ENCODE results near the gene RELN.
"Not testable (repeated sequence)": the region's sequence is repeated elsewhere in the genome, so short reads cannot be mapped to it uniquely, and the experiment has no call there.

The RELN gene

DNA sequence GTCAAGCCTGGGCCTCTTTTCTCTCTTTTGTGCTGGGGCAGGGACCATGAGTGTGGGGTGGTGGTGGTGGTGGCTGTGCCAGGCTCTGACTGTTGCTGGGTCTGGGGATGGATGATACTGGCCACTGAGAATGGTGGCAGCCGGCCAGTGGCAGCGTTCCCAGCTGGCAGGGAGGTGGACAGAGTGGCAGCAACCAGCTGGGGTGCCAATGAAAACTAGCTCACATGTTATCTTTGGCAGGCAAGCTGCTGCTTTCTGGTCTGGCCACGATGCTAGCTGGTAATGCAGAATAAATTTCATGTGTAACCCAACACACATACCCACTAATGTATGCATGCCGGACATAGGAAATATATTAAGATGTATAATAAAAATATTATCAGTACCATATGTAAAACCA, 448.4 kb downstream of the RELN start:
- no peak for DNase-seq (ENCODE audit: low read depth, low spot score)
- no peak overlapping the region for H3K27ac ChIP-seq

DNA sequence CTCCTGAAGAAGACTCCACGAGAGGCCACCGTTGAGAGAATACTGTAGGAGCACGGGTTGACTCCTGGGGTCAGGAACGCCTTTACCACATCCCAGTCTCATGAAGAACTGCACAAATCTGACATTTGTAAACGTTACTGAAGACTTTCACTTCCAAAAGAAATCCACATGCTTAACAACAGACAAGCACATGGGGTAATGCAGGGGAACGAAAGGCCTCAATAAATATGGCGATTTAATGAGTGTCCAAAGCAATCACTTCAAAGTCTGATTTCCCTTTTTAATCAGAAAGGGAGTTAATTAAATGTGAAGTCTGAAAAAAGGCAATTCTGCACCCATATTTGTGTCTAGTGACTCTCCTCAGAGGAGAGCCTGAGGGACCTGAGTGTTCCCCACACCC, 449.1 kb downstream of the RELN start:
- no peak overlapping the region for H3K27ac ChIP-seq
- no peak for DNase-seq (ENCODE audit: low read depth, low spot score)

DNA sequence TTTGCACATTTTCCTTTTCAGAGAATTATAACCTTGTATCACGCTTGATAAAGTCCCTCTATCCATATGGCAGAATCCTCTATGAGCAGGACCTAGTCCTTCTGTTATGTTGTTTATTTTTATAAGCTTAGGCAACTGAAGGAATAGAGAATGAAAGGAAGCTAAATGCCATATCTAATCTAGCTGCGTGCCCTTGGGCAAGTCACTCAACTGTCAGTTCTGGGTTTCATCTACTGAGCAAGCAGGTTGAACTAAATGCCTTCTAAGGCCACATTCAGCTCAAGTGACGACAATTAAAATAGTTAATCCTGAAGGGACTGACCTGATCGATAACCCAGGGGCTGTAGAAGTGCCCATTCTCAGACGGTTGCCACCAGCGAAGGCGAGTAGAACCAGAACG, 449.6 kb downstream of the RELN start:
- H3K27ac ChIP-seq: no peak overlapping the region
- DNase-seq (ENCODE audit: low read depth, low spot score): no peak

DNA sequence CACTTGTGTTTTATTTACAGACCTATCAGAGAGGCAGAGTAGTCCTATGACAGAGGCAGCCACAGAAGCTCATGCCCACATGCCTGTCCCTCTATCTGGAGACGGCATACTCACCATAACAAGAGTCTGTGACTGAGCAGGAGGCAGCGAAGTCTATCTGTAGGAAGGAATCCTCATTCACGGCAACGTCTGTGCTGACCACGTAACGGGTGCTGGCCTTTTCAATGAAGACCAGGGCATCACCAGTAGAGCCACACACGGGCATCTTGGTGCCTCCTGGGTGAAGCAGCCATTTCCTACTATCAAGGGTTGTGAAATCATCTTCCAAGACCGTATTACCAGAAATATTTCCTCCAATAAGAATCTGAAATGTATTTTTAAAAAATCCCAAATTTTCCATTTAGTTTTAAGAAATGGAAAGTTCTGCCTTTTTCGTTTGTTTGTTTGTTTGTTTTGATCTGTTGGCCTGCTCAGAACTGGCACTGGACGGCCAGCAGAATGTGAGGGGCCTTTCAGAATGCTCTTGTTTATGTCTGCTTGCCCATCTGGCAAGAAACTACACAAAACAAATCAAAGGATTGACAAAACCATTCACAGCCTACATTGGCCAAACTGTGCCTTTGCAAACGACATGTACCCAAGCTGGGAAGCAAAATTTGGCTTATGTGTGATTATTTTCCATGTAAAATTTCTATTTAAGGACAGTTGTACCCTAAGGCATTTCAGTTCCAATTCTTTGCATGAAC, 450.3 kb downstream of the RELN start:
- no peak for DNase-seq (ENCODE audit: low read depth, low spot score)

DNA sequence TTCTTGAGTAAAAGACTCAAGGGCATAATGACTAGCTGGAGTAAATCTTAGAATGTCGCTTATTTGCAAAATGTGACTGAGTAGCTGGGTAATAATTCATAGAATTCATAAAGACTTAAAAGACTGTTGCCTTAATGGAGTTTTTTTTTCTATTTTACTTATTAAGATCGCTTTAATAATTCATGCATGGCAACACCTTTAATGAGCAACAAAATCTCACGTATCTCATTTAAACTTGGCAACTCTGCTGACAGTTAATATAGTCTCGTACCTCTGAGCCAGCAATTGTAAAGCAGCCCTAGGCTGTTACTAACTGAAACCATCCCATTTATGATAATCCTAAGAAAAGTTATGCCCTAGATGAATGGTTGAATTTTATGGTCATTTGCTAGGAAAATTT, 455.7 kb downstream of the RELN start:
- no peak overlapping the region for H3K27ac ChIP-seq
- no peak for DNase-seq (ENCODE audit: low read depth, low spot score)

More for the DNA sequence above, 450.3 kb downstream of the RELN start:
- no peak overlapping the region for H3K27ac ChIP-seq

DNA sequence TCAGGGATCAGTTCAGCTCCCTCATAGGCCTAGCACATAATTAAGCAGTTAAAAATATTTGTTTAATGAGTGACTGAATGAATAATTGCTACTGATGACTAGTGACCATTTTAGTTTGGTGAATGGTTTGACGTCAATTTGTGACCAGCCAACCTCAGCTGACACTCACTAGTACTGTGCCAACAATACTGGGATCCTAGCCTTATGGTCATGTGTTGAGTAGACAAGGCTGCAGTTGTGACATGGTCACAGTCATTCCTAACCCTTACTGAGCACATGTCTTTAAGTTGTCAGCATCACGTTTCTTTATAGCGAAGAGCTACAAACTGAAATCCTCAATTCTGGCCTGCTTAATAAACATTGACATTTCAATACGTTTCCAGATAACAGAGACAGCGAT, 456.5 kb downstream of the RELN start:
- H3K27ac ChIP-seq: no peak overlapping the region
- DNase-seq (ENCODE audit: low read depth, low spot score): no peak

DNA sequence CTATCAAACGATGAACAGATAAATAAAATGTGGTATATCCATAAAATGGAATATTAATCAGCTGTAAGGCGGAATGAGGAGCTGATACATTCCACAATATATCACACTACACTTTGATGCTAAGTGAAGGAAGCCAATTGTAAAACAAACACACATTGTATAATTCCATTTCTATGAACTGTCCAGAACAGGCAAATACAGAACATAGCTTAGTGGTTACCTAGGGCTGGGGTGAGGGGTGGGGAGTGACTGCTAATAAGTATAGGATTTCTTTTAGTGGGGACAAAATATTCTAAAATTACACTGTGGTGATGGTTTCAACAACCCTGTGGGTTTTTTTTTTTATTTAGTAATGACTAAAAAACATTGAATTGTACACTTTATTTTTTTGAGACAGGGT, 461.3 kb downstream of the RELN start:
- no peak for DNase-seq (ENCODE audit: low read depth, low spot score)
- no peak overlapping the region for H3K27ac ChIP-seq

DNA sequence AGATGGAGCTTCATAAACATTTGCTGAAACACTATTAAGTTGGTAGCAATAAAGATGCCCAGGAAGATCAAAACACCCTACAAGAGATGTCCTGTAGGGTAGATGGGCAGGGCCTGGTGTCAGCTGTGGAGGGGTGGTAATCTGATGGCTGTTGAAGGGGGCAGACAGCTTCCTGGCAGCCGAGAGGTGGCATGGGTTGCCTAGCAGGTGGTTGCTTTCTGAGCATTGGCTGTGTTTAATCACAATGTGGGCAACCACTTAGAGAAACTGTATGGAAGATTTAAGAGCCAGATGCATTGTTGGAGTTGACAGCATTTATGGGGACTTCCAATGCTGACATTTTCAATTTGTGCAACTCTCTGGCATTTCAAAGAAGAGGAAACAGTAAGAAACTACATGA, 463.5 kb downstream of the RELN start:
- H3K27ac ChIP-seq: no peak overlapping the region
- no peak for DNase-seq (ENCODE audit: low read depth, low spot score)

DNA sequence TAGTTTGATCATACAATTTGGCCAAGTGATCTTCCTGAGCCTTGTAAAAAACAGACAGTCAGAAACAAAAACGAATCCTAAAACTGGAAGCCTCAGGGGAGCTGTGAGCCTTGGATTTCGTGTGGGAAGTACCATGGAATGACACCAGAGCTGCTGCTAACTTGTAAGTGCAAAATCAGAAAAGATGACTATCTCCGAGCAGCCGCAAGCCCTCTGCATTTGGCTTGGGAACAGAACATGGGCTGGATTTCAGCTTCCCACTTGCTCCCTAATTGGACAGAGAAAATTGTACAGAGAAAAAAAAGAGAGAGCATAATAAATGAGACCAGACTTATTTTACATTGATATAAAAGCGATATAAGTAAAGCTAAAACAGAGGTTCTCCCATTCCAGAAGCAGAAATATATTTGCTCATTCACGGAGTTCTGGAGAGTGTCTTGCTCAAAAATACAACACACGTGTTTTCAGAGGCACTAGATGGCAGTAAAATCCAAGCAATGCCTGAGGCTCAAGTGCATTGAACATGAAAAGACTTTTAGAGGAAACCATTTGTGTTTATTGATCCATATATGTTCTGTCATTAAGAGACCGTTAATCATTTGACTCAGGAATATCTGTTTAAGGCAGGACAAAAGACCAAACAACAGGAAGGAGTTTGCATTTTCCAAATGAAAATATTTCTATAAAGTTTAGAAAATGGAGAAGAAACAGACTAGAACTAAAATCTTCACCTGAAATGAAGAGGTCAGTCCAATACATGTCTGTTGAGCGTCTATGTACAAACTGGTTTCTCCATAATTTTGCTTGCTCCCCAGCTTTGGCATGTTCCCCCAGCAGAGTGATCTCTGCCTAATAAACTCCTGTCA, 465.2 kb downstream of the RELN start:
- H3K27ac ChIP-seq: no peak overlapping the region
- no peak for DNase-seq (ENCODE audit: low read depth, low spot score)

DNA sequence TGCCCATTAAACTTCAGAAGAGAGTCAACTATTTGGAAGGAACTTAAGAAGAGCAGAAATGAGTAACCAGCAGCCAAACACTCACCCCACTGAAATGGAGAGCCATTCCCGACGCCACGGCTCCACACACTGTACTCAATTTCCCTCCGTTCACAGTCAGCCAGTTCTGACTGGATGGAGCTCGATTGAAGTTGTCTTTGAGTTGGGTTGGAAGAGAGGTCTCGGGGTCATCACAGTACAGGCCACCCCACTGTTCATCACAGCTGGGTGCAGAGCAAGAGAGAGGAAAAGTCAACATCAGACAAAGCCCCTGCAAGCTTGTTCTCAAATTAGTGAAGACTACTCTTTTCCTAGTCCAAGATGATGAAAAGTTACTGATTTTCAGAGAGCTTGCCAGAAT, 467.5 kb downstream of the RELN start:
- no peak overlapping the region for H3K27ac ChIP-seq
- DNase-seq (ENCODE audit: low read depth, low spot score): no peak

DNA sequence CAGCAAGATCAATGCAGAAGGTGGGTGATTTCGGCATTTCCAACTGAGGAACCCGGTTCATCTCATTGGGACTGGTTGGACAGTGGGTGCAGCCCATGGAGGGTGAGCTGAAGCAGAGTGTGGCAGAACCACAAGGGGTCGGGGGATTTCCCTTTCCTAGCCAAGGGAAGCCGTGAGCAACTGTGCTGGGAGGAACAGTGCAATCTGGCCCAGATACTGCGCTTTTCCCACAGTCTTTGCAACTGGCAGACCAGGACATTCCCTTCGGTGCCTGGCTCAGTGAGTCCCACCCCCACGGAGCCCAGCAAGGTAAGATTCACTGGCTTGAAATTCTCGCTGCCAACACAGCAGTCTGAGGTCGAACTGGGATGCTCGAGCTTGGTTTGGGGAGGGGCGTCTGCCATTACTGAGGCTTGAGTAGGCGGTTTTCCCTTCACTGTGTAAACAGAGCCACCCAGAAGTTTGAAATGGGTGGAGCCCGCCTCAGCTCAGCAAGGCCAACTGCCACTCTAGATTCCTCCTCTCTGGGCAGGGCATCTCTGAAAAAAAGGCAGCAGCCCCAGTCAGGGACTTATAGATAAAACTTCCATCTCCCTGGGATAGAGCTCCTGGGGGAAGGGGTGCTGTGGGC, 484.8 kb downstream of the RELN start:
- H3K27ac ChIP-seq: no peak overlapping the region
- DNase-seq (ENCODE audit: low read depth, low spot score): no peak

DNA sequence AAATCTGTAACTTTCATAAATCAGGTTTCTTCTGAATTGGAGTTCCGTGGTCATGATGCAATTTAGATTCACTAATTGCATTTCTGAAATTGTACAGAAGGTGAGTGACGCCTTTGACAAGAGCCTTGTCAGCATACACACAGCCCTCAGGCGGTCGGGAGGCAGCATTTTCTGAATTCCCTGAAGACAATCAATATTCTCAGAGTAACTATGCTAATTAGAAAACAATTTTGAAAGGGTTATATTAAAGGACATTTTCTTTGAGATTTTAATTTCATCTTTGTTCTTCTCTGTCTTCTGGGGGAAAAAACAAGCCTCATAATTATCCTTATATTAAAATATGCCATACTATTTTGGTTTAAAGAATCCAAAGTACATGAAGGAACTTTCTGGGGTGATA, 488.3 kb downstream of the RELN start:
- DNase-seq (ENCODE audit: low read depth, low spot score): no peak
- H3K27ac ChIP-seq: no peak overlapping the region

DNA sequence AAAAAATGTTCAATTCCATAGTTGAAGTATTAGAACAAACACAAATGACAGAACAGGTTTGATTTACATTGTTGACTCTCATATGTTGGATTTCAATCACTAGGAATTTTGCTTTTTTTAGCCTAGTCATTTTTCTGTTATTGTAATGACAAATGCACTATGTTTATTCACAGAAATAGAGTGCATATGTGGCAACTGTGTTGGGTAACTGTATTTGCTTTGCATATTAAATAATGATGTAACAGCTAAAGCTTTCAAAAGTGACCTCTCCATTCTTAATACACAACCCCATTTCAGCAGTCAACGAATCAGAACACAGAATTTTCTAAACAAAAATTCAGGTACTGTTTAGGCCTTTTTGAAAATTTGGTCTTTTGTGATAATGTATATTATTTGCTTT, 489.5 kb downstream of the RELN start:
- DNase-seq (ENCODE audit: low read depth, low spot score): no peak
- no peak overlapping the region for H3K27ac ChIP-seq

DNA sequence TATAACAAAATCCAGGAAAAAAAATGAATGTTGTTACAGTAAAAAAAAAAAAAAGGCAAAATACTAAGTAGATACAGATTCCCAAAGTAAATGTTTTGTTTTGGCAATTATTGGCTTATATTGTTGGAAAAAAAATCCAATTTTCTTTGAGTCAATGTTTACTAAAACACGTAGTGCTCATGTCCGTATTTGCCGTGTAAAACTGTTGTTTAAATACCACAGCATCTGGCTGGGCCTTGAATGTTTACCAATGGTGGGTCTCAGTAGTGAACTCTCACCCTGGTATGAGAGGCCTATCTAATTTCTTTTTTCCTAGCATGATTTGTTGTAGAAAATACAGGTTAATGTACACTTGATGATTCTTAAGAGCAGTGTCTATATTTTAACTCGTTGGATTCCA, 502.0 kb downstream of the RELN start:
- no peak for DNase-seq (ENCODE audit: low read depth, low spot score)
- H3K27ac ChIP-seq: no peak overlapping the region

DNA sequence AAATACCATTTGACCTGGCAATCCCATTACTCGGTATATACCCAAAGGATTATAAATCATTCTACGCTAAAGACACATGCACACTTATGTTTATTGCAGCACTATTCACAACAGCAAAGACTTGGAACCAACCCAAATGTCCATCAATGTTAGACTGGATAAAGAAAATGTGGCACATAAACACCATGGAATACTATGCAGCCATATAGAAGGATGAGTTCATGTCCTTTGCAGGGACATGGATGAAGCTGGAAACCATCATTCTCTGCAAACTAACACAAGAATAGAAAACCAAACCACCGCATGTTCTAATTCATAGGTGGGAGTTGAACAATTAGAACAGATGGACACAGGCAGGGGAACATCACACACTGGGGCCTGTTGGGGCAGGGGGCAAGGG, 502.6 kb downstream of the RELN start:
- not testable (repeated sequence) for DNase-seq (ENCODE audit: low read depth, low spot score); H3K27ac ChIP-seq

DNA sequence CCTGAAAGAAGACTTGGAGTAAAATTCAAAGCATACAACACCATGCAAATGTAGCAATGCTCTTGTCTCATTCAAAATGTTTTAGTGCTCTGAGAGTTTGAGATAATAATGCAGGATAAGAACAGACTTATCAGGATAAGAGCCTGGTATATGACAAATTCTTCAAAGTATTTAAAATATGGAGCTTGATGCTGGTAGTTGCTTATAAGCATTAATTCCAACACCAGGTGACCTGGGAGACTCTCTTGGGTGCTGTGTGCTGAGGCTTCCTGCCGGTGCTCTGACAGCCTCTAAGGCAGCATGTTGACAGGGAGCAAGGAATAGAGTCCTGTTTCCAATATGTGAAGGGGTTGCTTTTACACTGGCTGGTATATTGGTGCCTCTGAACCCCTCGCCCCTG, 508.7 kb downstream of the RELN start:
- no peak for DNase-seq (ENCODE audit: low read depth, low spot score)
- H3K27ac ChIP-seq: no peak overlapping the region

DNA sequence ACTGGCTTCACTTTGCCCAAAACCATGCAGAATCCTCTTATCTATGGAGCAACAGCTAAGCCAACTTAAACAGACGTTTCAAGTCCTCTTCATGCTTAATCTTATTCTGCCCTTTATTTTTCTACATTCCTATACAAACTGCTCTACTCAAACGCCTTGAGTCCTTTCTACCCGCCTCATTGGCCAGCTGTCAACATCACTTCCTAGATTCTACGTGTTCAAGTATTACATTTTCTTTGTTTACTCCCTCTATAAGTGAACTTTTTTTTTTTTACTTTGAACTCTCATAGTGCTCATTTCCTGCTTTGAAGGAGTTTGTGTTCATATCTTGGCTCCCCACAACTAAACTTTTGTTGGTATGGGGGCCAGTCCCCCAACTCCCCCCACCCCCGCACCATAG, 514.5 kb downstream of the RELN start:
- no peak overlapping the region for H3K27ac ChIP-seq
- DNase-seq (ENCODE audit: low read depth, low spot score): no peak

DNA sequence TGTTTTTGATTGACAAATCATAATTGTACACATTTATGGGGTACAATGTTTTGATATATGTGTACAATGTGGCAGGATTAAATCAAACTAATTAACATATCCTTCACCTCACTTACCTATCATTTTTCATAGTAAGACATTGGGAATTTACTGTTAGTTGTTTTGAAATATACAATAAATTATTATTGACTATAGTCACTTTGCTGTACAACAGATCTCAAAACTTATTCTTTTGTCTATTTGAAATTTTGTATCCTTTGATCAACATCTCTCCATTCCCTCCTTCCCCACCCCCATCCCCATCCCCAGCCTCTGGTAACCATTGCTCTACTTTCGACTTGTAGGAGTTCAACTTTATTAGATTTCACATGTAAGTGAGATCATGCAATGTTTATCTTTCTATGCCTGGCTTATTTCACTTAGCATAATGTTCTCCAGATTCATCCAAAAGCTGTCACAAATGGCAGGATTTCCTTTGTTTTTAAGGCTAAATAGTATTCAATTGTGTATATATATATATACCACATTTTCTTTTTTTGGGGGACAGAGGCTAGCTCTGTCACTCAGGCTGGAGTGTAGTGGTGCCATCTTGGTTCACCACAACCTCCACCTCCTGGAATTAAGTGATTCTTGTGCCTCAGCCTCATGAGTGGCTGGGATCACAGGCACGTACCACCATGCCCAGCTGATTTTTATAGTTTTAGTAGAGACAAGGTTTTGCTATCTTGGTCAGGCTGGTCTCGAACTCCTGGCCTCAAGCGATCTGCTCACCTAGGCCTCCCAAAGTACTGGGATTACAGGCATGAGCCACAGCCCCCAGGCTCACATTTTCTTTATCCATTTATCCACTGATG, 520.1 kb downstream of the RELN start:
- no peak for DNase-seq (ENCODE audit: low read depth, low spot score)
- no peak overlapping the region for H3K27ac ChIP-seq

DNA sequence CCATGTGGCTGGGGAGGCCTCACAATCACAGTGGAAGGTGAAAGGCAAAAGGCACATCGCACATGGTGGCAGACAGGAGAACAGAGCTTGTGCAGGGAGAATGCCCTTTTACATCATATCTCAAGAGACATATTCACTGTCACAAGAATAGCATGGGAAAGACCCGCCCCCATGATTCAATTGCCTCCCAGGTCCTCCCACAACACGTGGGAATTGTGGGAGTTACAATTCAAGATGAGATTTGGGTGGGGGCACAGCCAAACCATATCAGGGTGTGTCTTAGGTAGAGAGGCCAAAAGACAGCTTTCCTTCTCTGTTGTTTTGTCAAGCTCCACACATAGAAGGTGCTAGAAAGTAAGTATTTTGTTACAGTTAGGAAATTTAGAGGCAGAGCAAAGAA, 522.6 kb downstream of the RELN start:
- no peak for DNase-seq (ENCODE audit: low read depth, low spot score)
- H3K27ac ChIP-seq: no peak overlapping the region

DNA sequence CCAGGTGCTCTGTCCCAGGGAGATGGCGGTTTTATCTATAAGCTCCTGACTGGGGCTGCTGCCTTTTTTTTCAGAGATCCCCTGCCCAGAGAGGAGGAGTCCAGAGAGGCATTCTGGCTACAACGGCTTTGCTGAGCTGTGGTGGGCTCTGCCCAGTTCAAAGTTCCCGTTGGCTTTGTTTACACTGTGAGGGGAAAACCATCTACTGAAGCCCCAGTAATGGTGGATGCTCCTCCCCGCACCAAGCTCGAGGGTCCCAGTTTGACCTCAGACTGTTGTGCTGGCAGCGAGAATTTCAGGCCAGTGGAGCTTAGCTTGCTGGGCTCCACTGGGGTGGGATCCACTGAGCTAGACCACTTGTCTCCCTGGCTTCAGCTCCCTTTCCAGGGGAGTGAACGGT, 527.1 kb downstream of the RELN start:
- no peak for DNase-seq (ENCODE audit: low read depth, low spot score)
- H3K27ac ChIP-seq: no peak overlapping the region

Measured in epithelial cell of prostate (primary cell).